Raji (cell line): ENCODE measurements around the gene KCNQ5.

Source experiments
- POLR2A ChIP-seq: IDR thresholded peaks from 2 replicates; pipeline ENCODE4 v1.6.1; 2011; ENCODE audit warnings: low read depth, low read length, control low read depth; ENCODE audit not compliant: insufficient read depth

Gene KCNQ5

GRCh38 chr6:72621291-72622093 lies at the start of gene KCNQ5:
Gene KCNQ5, plus strand, starts transcription at chr6:72622064.
- peak; percentile 70 for TF ChIP-seq POLR2A

DNA sequence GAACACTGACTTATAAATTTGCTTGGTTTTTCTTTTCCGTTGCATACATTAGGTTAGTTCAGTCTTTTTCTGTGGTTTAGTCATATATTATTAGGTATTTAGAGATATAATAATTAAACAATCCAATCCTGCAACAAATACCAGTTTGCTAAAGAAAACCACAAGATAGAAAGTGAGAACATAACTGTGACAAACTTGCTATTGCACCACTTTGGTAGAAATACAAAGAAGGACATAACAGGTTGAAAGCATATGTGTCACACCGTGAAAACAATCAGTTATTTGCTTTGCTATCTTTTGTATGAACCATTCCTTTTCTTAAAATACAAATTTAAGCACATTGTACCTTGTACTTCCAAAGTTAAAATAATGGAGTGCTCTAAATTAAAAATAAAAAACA lies 42.0 kb upstream of the KCNQ5 start:
- TF ChIP-seq POLR2A, result no peak

- no peak for TF ChIP-seq POLR2A
Measured at GRCh38 chr6:72580281-72580940, 41.5 kb upstream of the KCNQ5 start.

DNA sequence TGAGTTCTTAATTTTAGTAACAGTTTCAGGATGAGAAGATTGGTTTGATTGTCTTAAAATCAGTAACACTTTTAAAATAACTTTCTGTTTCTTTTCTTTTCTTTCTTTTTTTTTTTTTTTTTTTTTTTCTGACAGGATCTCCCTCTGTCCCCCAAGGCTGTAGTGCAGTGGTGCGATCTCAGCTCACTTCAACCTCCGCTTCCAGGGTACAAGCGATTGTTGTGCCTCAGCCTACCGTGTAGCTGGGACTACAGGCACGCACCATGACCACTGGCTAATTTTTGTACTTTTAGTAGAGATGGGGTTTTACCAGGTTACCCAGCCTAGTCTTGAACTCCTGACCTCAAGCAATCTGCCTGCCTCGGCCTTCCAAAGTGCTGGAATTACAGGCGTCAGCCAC lies 33.7 kb upstream of the KCNQ5 start:
- no peak for TF ChIP-seq POLR2A

DNA sequence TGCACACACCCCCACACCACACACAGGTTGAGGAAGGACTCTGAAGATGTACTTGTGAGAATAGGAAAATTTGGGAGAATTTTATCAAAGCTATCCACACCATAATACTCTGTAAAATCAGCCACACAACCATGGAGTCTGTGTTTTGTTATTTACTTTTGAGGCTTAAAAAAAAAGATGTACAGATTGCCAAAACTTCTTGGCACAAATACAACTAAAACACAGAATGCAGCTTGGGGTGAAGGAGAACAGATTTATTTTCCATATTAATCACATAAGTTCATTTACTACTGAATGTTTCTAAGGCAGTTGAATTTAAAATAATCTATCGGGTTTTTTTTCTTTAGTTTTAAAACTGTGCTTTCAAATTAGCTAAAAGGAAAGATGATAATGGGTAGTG lies 32.8 kb upstream of the KCNQ5 start:
- no peak for TF ChIP-seq POLR2A

DNA sequence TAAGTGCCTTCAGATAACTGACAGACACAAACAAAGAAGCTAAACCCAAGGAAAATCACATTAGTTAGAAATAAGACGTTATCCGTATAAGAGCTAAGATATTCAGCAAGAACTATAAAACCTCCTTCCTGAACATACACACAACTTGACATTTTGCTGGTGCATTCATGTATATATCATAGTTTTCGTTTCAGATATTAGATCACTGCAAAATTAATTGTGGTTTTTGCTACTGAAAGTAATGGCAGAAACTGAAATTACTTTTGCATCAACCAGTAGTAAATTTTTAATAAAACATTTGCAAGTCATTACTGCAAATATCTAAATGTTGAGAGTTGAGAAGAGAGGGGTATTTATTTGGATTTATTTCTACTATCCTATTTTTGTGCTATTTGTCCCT lies 26.1 kb upstream of the KCNQ5 start:
- no peak for TF ChIP-seq POLR2A

GRCh38 chr6:72616406-72617015 lies 5.4 kb upstream of the KCNQ5 start:
- TF ChIP-seq POLR2A, result no peak

GRCh38 chr6:72617721-72618120 lies 4.1 kb upstream of the KCNQ5 start:
- no peak for TF ChIP-seq POLR2A

DNA sequence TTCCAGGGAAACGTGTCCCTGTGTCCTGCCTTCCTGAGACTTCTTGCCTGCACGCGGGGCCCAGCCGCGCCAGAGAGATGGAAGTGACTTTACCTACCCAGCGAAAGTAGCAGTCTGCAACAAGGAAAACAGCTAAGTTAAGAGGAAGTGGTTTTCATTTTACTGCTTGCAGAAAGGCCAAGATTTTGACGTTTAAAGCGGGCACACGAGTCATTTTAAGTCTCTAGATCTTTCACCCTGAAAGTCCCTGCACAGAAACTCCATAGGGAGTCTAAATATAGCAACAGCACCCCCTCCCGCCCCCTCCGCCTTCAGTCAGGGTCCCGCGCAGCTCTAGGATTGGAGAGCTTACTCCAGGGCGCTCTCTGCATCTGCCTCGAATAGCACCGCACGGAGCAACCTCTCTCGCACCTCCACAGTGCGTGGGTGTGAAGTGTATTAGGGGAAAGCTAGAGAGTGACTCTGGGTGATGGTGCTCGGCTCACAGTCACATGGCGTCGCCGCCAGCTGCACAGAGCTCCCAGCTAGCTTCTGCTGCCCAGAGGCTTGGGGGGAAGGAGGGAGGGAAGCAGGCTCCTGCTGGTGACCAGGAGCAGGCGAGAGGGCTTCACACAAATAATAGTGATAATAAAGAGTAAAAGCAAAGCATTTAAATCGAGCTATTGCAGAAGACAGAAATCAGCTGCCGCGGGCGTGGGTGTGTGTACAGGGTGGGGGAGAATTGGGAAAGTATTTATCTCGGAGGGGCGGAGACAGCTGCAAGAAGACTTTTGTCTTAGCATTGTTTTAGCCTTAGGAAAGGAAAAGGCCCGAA lies 1.8 kb upstream of the KCNQ5 start:
- peak; percentile 53 for TF ChIP-seq POLR2A

GRCh38 chr6:72620871-72621290 lies 983 bp upstream of the KCNQ5 start:
- no peak for TF ChIP-seq POLR2A

DNA sequence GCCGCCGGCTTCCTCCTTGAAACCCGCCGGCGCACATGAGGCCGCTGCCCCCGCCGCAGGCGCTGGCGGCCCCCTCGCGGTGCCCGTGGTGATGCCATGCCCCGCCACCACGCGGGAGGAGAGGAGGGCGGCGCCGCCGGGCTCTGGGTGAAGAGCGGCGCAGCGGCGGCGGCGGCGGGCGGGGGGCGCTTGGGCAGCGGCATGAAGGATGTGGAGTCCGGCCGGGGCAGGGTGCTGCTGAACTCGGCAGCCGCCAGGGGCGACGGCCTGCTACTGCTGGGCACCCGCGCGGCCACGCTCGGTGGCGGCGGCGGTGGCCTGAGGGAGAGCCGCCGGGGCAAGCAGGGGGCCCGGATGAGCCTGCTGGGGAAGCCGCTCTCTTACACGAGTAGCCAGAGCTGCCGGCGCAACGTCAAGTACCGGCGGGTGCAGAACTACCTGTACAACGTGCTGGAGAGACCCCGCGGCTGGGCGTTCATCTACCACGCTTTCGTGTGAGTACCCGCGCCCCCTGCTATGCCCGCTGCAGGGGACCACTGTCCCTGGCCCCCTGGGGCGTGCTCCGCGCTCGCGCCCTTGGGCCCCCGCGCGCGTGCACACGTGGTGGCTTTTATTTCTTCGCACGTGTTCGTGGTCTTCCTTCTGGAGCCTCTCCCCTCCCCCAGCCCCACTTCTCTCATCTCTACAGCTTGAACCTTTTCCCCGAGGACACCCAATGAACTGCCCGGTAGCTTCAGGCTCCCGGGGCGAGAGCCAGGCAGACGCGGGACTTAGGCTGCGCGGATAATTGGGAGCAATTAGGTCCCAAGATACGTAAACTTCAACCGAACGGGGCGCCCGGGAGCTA lies 453 bp downstream of the KCNQ5 start:
- TF ChIP-seq POLR2A, result peak; percentile 59

- TF ChIP-seq POLR2A, result no peak
Measured at GRCh38 chr6:72623808-72624207, 1.9 kb downstream of the KCNQ5 start.

DNA sequence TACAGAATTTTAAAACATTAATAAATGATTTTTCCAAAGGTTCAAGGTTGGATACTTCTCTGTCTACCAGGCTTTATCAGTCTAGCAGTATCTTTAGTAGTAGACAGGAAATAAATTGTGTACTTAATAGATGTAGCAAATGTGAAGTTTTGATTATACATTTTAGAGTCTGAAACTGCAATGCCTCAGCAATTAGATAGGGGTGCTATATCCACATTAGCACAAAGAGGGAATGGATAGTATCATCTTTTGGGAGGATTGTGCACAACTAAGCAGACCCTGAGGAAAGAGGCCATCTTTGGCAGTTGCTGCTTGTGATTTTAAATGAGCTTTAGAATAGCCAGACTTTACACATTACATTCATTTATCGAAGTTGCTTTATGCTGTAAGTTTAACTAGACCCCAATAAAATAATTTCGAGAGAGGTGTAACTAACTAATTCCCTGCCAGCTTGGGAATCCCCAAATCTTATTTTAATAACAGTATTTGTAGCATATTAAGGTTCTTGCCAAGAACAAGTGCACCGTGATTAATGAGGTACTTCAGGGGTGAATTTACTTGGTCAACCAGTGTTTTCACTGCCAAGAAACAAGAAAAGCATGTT lies 2.8 kb downstream of the KCNQ5 start:
- TF ChIP-seq POLR2A, result no peak

GRCh38 chr6:72626126-72626525 lies 4.3 kb downstream of the KCNQ5 start:
- no peak for TF ChIP-seq POLR2A

GRCh38 chr6:72627539-72627938 lies 5.7 kb downstream of the KCNQ5 start:
- TF ChIP-seq POLR2A, result no peak

GRCh38 chr6:72631480-72631879 lies 9.6 kb downstream of the KCNQ5 start:
- TF ChIP-seq POLR2A, result no peak
